Activated CD4-positive, alpha-beta T cell treated with anti-CD3 and anti-CD28 coated beads, Interleukin-10, Interleukin-2, amounts not matched to agents 100 ng/mL and 50 ng/mL, durations not matched to agents 16 hours and 8 hours (primary cell): Measurements from ENCODE around the gene CYP4X1.
"Not testable (repeated sequence)": the region's sequence is repeated elsewhere in the genome, so short reads cannot be mapped to it uniquely, and the experiment has no call there.

Experiments used
- DNase-seq: peaks from one replicate; pipeline ENCODE4 v3.0.0-alpha.2; 2020

CYP4X1 gene

GRCh38 chr1:47089356-47089755, 65.9 kb downstream of the CYP4X1 start:
- DNase-seq, result peak; percentile 48

GRCh38 chr1:47091476-47091875, 68.0 kb downstream of the CYP4X1 start:
- DNase-seq, result not testable (repeated sequence)
